ENCODE data around the gene GATD1. TPM values are rescaled to one million over a fixed set of nuclear protein-coding genes. Genes with fewer than 3 reads are reported as not detected.

Gene GATD1
- total RNA-seq, 4 donors from 2014 or later: 28.9 to 33.8 (median 31.2) TPM

- Histone ChIP-seq H3K27ac (no peak overlapping the region), H3K9me3 (no peaks in the 10 kb centered on the region), H3K27me3 (peaks cover 42% of the 10 kb centered on the region), H3K4me3 (no peak overlapping the region), H3K36me3 (peaks cover 0 to 20% of the 10 kb centered on the region in 2 donors), H3K4me1 (peaks cover 0 to 32% (median 3%) of the 10 kb centered on the region in 3 donors)
- ATAC-seq: no peak
- no peak for TF ChIP-seq POLR2A (IDR thresholded peaks at IDR 0.05)
- TF ChIP-seq EP300 (IDR thresholded peaks at IDR 0.05): no peak
- TF ChIP-seq, protein P1, sequence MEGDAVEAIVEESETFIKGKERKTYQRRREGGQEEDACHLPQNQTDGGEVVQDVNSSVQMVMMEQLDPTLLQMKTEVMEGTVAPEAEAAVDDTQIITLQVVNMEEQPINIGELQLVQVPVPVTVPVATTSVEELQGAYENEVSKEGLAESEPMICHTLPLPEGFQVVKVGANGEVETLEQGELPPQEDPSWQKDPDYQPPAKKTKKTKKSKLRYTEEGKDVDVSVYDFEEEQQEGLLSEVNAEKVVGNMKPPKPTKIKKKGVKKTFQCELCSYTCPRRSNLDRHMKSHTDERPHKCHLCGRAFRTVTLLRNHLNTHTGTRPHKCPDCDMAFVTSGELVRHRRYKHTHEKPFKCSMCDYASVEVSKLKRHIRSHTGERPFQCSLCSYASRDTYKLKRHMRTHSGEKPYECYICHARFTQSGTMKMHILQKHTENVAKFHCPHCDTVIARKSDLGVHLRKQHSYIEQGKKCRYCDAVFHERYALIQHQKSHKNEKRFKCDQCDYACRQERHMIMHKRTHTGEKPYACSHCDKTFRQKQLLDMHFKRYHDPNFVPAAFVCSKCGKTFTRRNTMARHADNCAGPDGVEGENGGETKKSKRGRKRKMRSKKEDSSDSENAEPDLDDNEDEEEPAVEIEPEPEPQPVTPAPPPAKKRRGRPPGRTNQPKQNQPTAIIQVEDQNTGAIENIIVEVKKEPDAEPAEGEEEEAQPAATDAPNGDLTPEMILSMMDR (IDR thresholded peaks at IDR 0.05): no peak
- no peak for TF ChIP-seq POLR2AphosphoS5 (IDR thresholded peaks at IDR 0.05)
- WGBS, 2 donors (ENCODE audit: low coverage in 1 of 2): 56% methylated on average over 8 of the region's 28 CpGs; no CpG with 5 or more reads in 1 of the 2 donors
Measured at GRCh38 chr11:788009-788640, 10.8 kb upstream of the GATD1 start.

DNA sequence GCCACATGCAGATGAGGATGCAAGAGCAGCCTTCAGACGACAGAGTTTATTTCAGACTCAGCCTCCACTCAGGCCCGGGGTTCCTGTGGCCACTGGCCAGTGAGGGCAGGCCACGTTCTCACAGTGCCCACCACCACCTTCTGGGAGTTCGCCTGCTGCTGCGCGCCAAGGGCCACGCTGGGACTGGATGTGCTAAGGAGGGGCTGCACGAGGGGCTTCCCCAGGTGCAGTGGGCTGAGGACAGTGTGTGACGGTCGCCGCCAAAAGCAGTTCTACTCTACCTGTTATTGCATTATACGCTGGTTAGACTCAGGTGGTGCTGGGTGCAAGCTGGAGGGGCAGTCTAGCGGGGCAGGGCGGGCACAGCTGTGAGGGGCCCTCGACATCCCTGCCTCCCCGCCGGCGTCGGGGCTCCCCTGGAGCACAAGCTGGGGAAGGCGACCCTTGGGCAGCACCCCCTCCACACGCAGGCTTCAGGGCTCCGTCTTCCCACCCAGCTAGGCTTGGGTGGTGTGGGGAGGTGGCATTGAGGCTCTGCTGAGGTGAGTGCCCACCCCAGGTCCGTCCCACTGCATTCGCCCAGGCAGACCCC lies 9.9 kb upstream of the GATD1 start:
- no peak overlapping the region for H3K4me3 ChIP-seq
- peaks cover 0 to 32% (median 3%) of the 10 kb centered on the region in 3 donors for H3K4me1 ChIP-seq
- no CpG with 5 or more reads among the region's 24 CpGs for WGBS, 2 donors (ENCODE audit: low coverage in 1 of 2)
- no peaks in the 10 kb centered on the region for H3K9me3 ChIP-seq
- no peak for ATAC-seq
- H3K27ac ChIP-seq: no peak overlapping the region
- H3K36me3 ChIP-seq: peaks cover 0 to 14% of the 10 kb centered on the region in 2 donors
- peaks cover 42% of the 10 kb centered on the region for H3K27me3 ChIP-seq
- TF ChIP-seq EP300 (IDR thresholded peaks at IDR 0.05) (no peak), POLR2A (IDR thresholded peaks at IDR 0.05) (no peak)

GRCh38 chr11:786235-787083 lies 9.2 kb upstream of the GATD1 start:
- H3K27ac ChIP-seq: no peak overlapping the region
- WGBS, 2 donors (ENCODE audit: low coverage in 1 of 2): 50 to 81% methylated on average over 1 to 3 of the region's 24 CpGs
- TF ChIP-seq POLR2AphosphoS5 (IDR thresholded peaks at IDR 0.05) (no peak), EP300 (IDR thresholded peaks at IDR 0.05) (no peak), POLR2A (IDR thresholded peaks at IDR 0.05) (no peak)
- TF ChIP-seq, protein P1 (IDR thresholded peaks at IDR 0.05): no peak
- H3K36me3 ChIP-seq: peaks cover 0 to 12% of the 10 kb centered on the region in 2 donors
- H3K9me3 ChIP-seq: no peaks in the 10 kb centered on the region
- no peak overlapping the region for H3K4me3 ChIP-seq
- H3K4me1 ChIP-seq: peaks cover 0 to 32% (median 3%) of the 10 kb centered on the region in 3 donors
- ATAC-seq: no peak
- peaks cover 40% of the 10 kb centered on the region for H3K27me3 ChIP-seq

DNA sequence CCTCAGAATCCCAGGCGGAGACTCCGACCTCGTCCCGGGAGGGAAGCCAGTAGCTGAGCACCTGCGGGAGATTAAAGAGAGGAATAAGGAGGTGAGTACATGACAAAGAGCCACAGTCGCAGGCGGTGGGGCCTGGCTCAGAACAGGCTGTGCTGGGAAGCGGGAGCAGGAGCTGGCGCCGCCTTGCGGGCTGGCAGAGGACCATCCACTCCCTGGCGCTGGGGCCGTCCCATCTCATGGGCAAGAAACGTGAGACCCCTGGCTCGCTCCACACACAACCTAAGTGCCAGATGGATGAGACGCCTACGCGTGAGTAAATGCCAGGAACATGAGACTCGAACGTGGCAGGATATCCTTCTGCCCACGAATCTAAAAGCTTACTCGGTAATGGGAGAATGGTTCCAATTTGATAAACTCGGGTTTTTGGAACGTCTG lies 6.3 kb upstream of the GATD1 start:
- Histone ChIP-seq H3K4me3 (no peak overlapping the region), H3K9me3 (no peaks in the 10 kb centered on the region), H3K4me1 (peaks cover 0 to 27% (median 0%) of the 10 kb centered on the region in 3 donors), H3K36me3 (peaks cover 0 to 16% of the 10 kb centered on the region in 2 donors), H3K27me3 (peaks cover 11% of the 10 kb centered on the region), H3K27ac (peak overlapping the region in 3 of 4 donors; percentile 22 to 39 (median 32))
- WGBS, 2 donors (ENCODE audit: low coverage in 1 of 2): 5 to 40% methylated on average over 2 to 24 of the region's 24 CpGs
- peak; percentile 84 for ATAC-seq
- peak; percentile 57 for TF ChIP-seq POLR2AphosphoS5 (IDR thresholded peaks at IDR 0.05)
- no peak for TF ChIP-seq EP300 (IDR thresholded peaks at IDR 0.05)
- TF ChIP-seq, protein P1 (IDR thresholded peaks at IDR 0.05): peak in 3 of 4 experiments; percentile 53 to 71 (median 69)
- no peak for TF ChIP-seq POLR2A (IDR thresholded peaks at IDR 0.05)
